Bronchial epithelial cell (primary cell): ENCODE measurements around the gene ANKRD42. TPM values are rescaled to one million over a fixed set of nuclear protein-coding genes. Genes with fewer than 3 reads are reported as not detected.

Experiments used
- DNase-seq: peaks from one replicate; pipeline ENCODE4 v3.0.0-alpha.2; 2010; ENCODE audit warnings: low read depth
- FAIRE-seq: peaks from 2 replicates; lab custom pipeline; 2011; peaks lifted over from hg19 to GRCh38; lab: Jason Lieb, UNC
- H3K27me3 ChIP-seq: 2 replicates; pipeline ENCODE4 v1.5.1; 2011; ENCODE audit warnings: low read length; ENCODE audit not compliant: control insufficient read depth, insufficient read depth
- H3K36me3 ChIP-seq: 2 replicates; pipeline ENCODE4 v1.5.1; 2011; ENCODE audit warnings: low read length; ENCODE audit not compliant: control insufficient read depth, insufficient read depth
- H3K4me3 ChIP-seq: 2 replicates; pipeline ENCODE4 v1.5.1; 2011; ENCODE audit warnings: mild to moderate bottlenecking, low read depth, low read length, control low read depth
- total RNA-seq: library from RNA; depleted of rRNA; stranded (reverse); fragments of >200 nt; gene quantifications from 2 replicates; pipeline ENCODE4 v1.2.1, GENCODE V29; 2014
- TF ChIP-seq, protein P1 (sequence below): IDR thresholded peaks from 2 replicates; pipeline ENCODE4 v1.5.1; 2011; ENCODE audit warnings: mild to moderate bottlenecking, moderate library complexity, low read length, control low read depth, inconsistent platforms; ENCODE audit not compliant: insufficient read depth, severe bottlenecking

ANKRD42 gene
- total RNA-seq, 1 donor from 2014 or later, result 4.7 TPM

DNA sequence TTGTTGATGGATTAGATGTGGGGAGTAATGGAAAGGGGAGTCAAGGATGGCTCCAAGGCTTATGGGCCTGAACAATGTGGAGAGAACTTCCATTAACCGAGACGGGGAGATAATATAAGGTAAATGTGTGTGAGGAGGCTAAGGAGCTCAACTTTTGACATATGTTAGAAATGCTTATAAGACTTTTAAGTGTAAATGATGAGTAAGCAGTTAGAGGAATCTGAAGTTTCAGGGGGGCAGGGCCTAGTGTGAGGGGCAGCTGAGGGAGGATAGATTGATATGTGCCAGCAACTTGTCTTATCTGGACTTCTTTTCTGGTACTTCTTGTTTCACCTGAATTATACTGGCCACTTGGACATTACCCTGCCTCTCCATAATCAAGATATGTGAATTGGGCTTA, 29.9 kb downstream of the ANKRD42 start:
- no peak overlapping the region for H3K4me3 ChIP-seq
- DNase-seq, result no peak
- TF ChIP-seq, protein P1, sequence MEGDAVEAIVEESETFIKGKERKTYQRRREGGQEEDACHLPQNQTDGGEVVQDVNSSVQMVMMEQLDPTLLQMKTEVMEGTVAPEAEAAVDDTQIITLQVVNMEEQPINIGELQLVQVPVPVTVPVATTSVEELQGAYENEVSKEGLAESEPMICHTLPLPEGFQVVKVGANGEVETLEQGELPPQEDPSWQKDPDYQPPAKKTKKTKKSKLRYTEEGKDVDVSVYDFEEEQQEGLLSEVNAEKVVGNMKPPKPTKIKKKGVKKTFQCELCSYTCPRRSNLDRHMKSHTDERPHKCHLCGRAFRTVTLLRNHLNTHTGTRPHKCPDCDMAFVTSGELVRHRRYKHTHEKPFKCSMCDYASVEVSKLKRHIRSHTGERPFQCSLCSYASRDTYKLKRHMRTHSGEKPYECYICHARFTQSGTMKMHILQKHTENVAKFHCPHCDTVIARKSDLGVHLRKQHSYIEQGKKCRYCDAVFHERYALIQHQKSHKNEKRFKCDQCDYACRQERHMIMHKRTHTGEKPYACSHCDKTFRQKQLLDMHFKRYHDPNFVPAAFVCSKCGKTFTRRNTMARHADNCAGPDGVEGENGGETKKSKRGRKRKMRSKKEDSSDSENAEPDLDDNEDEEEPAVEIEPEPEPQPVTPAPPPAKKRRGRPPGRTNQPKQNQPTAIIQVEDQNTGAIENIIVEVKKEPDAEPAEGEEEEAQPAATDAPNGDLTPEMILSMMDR, result no peak
- no peak for FAIRE-seq
- H3K27me3 ChIP-seq, result no peaks in the 10 kb centered on the region
- H3K36me3 ChIP-seq, result no peaks in the 10 kb centered on the region

DNA sequence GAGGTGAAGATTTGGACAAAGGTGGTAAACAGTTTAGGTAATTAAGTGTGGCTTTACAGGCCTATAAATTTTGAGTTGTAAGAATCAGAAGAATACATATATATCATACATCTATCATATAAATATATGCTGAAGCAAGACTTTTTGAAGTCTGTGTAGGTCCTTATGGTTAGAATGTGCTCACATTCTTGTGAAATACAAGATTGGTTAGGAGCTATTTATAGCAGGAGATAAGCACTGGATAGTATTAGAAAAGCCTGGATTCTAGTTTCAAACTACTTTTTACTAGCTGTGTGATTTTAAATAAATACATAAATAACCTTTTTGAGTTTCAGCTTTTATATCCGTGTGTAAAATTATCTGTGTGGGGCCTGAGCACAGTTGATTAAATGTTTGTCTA, 42.3 kb downstream of the ANKRD42 start:
- TF ChIP-seq, protein P1, result no peak
- DNase-seq (no peak), FAIRE-seq (no peak)
- Histone ChIP-seq H3K36me3 (no peaks in the 10 kb centered on the region), H3K4me3 (no peak overlapping the region), H3K27me3 (no peaks in the 10 kb centered on the region)

DNA sequence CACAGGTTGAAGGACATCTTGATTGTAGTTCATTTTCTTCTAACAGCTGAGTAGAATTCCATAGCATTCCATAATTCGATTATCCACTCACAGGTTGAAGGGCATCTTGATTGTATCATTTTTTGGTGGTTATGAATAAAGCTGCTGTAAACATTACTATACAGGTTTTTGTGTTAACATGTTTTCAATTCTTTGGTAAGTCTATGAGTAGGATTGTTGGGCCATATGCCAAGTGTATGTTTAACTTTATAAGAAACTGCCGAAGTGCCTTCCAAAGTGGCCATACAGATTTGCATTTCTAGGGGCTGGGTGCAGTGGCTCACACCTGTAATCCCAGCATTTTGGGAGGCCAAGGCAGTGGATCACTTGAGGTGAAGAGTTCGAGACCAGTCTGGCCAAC, 44.6 kb downstream of the ANKRD42 start:
- H3K27me3 ChIP-seq, result no peaks in the 10 kb centered on the region
- TF ChIP-seq, protein P1, result no peak
- H3K4me3 ChIP-seq, result no peak overlapping the region
- DNase-seq (peak; percentile 70), FAIRE-seq (no peak)
- no peaks in the 10 kb centered on the region for H3K36me3 ChIP-seq

DNA sequence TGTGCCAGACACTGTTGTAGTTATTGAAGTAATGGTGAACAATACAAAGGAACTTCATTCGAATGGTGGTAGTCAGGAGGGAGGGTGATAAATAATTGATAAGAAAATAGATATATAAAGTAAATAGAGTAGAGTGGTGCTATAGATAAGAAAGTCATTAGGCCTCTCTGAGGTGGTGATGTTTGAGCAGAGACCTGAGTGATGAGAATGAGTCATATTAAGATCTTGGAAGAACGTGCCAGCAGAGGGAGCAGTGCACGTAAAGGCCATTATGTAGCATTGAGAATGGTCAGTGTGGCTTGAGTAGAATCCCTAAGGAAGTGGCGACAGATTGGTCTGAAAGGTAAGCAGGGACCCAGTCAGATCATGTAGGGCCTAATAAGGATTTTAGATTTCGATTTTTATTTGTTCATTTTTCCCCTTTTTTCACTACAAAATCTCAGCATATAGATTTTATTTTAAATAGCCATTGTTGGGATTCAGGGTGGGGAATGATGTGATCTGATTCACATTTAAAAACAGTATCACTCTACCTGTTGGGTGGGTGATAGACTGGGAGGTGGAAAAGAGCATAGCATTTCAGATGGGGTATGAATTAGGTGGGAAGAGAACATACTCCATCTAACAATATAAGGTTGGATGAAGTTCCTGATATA, 47.9 kb downstream of the ANKRD42 start:
- TF ChIP-seq, protein P1, result peak; percentile 69
- peak; percentile 79 for DNase-seq
- H3K4me3 ChIP-seq, result no peak overlapping the region
- H3K36me3 ChIP-seq, result no peaks in the 10 kb centered on the region
- no peaks in the 10 kb centered on the region for H3K27me3 ChIP-seq
- no peak for FAIRE-seq

DNA sequence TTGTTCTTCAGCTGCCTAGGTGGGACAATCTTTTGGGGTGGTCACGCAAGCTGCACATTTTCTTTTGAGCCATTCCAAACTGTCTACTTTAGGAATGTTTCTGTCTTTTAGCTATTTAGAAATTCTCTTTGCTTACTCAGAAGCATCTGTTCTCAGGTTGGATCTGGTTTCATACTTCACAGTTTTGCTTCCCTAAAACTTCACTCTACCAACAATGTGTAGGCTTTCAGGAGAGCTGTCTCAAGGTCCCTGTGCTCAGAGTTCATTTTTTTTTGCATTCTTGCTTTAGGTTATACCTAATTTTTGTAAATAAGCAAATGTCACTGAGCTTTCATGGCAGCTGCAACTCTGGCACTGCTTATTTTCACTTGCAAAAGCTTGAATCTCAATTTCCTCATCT, 55.9 kb downstream of the ANKRD42 start:
- Histone ChIP-seq H3K27me3 (no peaks in the 10 kb centered on the region), H3K36me3 (no peaks in the 10 kb centered on the region), H3K4me3 (no peak overlapping the region)
- no peak for DNase-seq
- FAIRE-seq, result no peak
- TF ChIP-seq, protein P1, result no peak

DNA sequence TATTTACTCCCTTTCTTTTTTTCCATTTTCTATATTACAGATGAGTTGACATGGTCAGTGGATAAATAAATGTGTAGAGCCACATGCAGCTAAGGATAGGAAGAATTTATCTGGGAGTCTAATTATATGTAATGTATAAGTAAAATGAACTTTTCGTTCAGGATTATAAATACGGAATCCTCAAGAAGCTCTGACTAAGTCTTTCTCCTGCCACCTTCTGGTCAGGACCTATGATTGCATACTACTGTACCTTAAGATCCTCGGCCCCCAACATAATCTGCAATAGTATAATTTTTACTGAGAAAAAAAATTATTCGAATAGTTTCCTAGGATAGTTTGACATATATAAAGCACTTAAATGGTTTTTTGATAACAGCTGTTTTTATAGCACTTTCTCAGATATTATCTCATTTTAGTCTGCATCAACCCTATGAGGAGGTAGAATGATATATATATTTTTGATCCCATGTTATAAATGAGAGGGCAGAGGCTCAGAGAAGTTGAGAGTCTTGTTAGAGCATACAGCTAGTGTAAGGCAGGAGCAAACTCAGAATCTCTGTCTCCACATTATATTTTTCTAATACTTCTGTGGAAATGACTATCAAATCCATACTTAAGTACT, 56.6 kb downstream of the ANKRD42 start:
- DNase-seq, result peak; percentile 48
- H3K4me3 ChIP-seq, result no peak overlapping the region
- H3K36me3 ChIP-seq, result no peaks in the 10 kb centered on the region
- no peaks in the 10 kb centered on the region for H3K27me3 ChIP-seq
- TF ChIP-seq, protein P1, result peak; percentile 37
- no peak for FAIRE-seq
